Measurements from ENCODE around the gene HOXB5. TPM values are rescaled to one million over a fixed set of nuclear protein-coding genes. Genes with fewer than 3 reads are reported as not detected.

Gene HOXB5
- polyA plus RNA-seq, 1 experiment: not detected

- TF ChIP-seq CTCF (IDR thresholded peaks at IDR 0.05; ENCODE audit: insufficient read depth, low read depth, low read length): no peak
- no peak for DNase-seq (ENCODE audit: low read depth)
- no peaks in the 10 kb centered on the region for H3K36me3 ChIP-seq (ENCODE audit: control insufficient read depth, insufficient read depth, low read length)
- ChIA-PET POLR2A (no interaction called here), CTCF (no interaction called here)
- H3K4me3 ChIP-seq (ENCODE audit: low read depth, low read length): no peak overlapping the region
- H3K27me3 ChIP-seq (ENCODE audit: control insufficient read depth, insufficient read depth, low read length): peaks cover 84% of the 10 kb centered on the region
Measured at GRCh38 chr17:48611681-48612455, 18.3 kb upstream of the HOXB5 start.

DNA sequence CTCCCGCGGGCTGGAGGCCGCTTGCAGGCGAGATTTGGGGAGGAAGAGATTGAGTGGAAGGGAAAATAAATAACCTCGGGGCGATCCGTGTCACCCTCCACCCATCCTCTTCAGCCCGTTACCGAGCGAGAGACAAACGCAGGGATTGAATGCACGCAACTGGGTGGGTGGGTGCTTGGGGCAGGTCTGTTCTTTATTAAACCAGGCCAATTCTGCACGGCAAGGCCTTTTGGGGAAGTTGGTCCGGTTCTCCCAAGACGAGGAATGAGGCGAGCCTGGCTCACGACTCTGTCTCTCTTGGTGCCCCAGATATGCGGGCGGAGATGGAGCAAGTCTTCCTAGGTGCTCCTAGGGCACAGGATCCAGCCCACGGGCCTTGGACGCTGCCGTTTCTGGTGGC is 17.6 kb upstream of the HOXB5 start:
- Histone ChIP-seq H3K27me3 (ENCODE audit: control insufficient read depth, insufficient read depth, low read length) (peaks cover 84% of the 10 kb centered on the region), H3K4me3 (ENCODE audit: low read depth, low read length) (no peak overlapping the region), H3K36me3 (ENCODE audit: control insufficient read depth, insufficient read depth, low read length) (no peaks in the 10 kb centered on the region)
- POLR2A ChIA-PET: no interaction called here
- TF ChIP-seq CTCF (IDR thresholded peaks at IDR 0.05; ENCODE audit: insufficient read depth, low read depth, low read length): no peak
- CTCF ChIA-PET: no interaction called here
- DNase-seq (ENCODE audit: low read depth): no peak

DNA sequence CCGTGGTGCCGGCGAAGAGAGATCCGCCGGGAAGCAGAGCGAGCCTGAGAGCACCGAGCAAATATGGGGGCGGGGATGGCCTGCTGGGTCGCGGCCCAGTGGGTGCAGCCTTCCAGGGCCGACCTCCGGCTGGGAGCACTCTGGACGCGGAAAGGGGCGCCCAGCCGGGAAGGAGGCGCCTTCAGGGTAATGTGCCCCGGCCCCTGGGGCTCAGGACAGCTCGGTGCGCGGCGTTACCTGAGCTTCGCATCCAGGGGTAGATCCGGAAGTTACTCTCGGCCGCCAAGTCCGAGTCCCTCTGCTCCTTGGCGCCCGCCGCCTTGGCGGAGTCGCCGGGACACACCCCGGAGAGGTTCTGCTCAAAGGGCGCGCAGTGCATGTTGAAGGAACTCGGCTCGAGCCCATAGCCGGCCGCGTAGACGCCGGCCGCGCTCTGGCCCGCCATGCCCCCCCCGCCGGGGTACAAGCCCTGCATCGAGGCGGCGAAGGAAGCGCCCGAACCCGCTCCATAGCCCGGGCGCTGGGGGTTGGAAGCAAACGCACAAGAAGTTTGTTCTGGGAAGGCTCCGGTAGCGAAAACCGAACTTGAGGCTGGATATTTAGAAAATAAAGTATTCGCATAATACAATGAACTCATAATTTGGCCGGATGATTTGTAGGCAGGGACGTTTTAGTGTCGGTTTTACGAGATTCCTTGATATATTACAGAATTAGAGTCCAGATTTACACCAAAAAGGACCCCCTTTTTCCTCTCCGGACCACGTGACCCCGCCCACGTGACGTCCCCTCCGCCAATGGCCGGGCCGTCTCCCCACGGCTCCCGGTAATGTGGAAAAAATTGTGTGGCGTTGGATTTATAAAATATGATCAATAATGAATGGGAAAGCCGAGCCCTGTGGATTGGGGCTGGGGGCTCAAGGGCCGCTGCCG is 17.0 kb upstream of the HOXB5 start, which contains the start of gene HOXB7:
TSS of gene HOXB7 (minus strand) at position 736 of the 930 bp plus-strand sequence. CDS start at position 637, 99 bp downstream.
- H3K27me3 ChIP-seq (ENCODE audit: control insufficient read depth, insufficient read depth, low read length): peaks cover 84% of the 10 kb centered on the region
- H3K4me3 ChIP-seq (ENCODE audit: low read depth, low read length): peak within 1 kb of the TSS; percentile 6
- H3K36me3 ChIP-seq (ENCODE audit: control insufficient read depth, insufficient read depth, low read length): no peaks in the 10 kb centered on the region
- DNase-seq (ENCODE audit: low read depth): no peak
- ChIA-PET CTCF (interaction anchor here (0.9 to 4.7 kb wide), 3 partner anchors 8 to 275 kb away, joined by 3 to 27 read pairs (median 4); no protein-coding TSS in a partner anchor), POLR2A (no interaction called here)
- no peak for TF ChIP-seq CTCF (IDR thresholded peaks at IDR 0.05; ENCODE audit: insufficient read depth, low read depth, low read length)

GRCh38 chr17:48609759-48610281 is 16.2 kb upstream of the HOXB5 start:
- no peak for TF ChIP-seq CTCF (IDR thresholded peaks at IDR 0.05; ENCODE audit: insufficient read depth, low read depth, low read length)

More at GRCh38 chr17:48609759-48610281, 16.2 kb upstream of the HOXB5 start:
- DNase-seq (ENCODE audit: low read depth): no peak
- CTCF ChIA-PET: interaction anchor here (0.6 to 4.7 kb wide), 5 partner anchors 8 to 695 kb away, joined by 3 to 27 read pairs (median 3); no protein-coding TSS in a partner anchor
- Histone ChIP-seq H3K27me3 (ENCODE audit: control insufficient read depth, insufficient read depth, low read length) (peaks cover 85% of the 10 kb centered on the region), H3K4me3 (ENCODE audit: low read depth, low read length) (no peak overlapping the region), H3K36me3 (ENCODE audit: control insufficient read depth, insufficient read depth, low read length) (no peaks in the 10 kb centered on the region)
- POLR2A ChIA-PET: no interaction called here
